Sigmoid colon (tissue), 4 donors: ENCODE measurements around the gene APOBEC4.

Source experiments
- EP300 ChIP-seq, 4 donors: sonication (generic); formaldehyde crosslinking; IDR thresholded peaks; one replicate each; pipeline ENCODE4 v1.6.1; 2017; ENCODE audit warnings: antibody characterized with exemption in 4 of 4
- TF ChIP-seq, protein P1 (sequence below), 4 experiments: fragments of 450-650 bp in 3 of 4; fragments of 200-600 bp in 1 of 4; IDR thresholded peaks; one replicate each; pipeline ENCODE4 v1.5.1; 2016 to 2019; ENCODE audit warnings: antibody characterized with exemption in 4 of 4, mild to moderate bottlenecking in 3 of 4, moderate library complexity in 2 of 4

DNA sequence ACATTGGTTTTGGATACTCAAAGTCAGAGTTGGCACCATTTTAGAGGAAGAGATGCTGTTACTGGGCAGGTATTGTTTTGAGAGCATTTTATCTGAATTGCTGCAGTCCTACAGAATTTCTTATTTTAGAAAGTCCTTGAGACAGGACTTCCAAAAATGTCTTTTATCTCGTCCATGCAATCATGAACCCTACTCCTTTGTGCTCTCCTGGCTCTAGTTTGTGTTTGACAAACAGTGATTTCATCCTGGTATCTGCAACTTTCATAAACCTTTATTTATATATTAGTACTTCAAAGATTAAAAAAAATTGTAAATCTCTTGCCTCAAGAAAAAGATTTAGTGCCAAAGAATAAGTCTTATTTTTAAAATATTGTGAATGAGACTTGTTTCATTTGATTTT is 12.9 kb downstream of the APOBEC4 start:
- TF ChIP-seq, protein P1, sequence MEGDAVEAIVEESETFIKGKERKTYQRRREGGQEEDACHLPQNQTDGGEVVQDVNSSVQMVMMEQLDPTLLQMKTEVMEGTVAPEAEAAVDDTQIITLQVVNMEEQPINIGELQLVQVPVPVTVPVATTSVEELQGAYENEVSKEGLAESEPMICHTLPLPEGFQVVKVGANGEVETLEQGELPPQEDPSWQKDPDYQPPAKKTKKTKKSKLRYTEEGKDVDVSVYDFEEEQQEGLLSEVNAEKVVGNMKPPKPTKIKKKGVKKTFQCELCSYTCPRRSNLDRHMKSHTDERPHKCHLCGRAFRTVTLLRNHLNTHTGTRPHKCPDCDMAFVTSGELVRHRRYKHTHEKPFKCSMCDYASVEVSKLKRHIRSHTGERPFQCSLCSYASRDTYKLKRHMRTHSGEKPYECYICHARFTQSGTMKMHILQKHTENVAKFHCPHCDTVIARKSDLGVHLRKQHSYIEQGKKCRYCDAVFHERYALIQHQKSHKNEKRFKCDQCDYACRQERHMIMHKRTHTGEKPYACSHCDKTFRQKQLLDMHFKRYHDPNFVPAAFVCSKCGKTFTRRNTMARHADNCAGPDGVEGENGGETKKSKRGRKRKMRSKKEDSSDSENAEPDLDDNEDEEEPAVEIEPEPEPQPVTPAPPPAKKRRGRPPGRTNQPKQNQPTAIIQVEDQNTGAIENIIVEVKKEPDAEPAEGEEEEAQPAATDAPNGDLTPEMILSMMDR (IDR thresholded peaks at IDR 0.05), result no peak
- no peak for TF ChIP-seq EP300 (IDR thresholded peaks at IDR 0.05)
